ENCODE results near the gene RPL23.

- no peak for TF ChIP-seq POLR2A (IDR thresholded peaks at IDR 0.05; ENCODE audit: low read length)
- no peak for TF ChIP-seq GATA1 (IDR thresholded peaks at IDR 0.05; ENCODE audit: low read depth, low read length)
Measured at GRCh38 chr17:38896346-38896954, 42.9 kb upstream of the RPL23 start.

All from erythroblast (primary cell).